H1 (cell line): ENCODE measurements around the gene ACTR1B. TPM values are rescaled to one million over a fixed set of nuclear protein-coding genes. Genes with fewer than 3 reads are reported as not detected.

Experiments
- ASH2L ChIP-seq: fragments of 200-600, 300-600 bp; sonication (generic); IDR thresholded peaks from one replicate; pipeline ENCODE4 v1.7.1; 2017; ENCODE audit warnings: low read length
- CTBP2 ChIP-seq: IDR thresholded peaks from 2 replicates; pipeline ENCODE4 v1.7.0; 2011; ENCODE audit warnings: borderline replicate concordance, mild to moderate bottlenecking, moderate library complexity, mixed read lengths, low read length; ENCODE audit not compliant: insufficient read depth, insufficient read length
- EZH2 ChIP-seq: fragments of 200-600 bp; sonication (generic); IDR thresholded peaks from 2 replicates; pipeline ENCODE4 v1.7.1; 2012; ENCODE audit warnings: low read depth, mild to moderate bottlenecking, moderate library complexity, low read length, inconsistent platforms; ENCODE audit not compliant: severe bottlenecking
- NRF1 ChIP-seq: IDR thresholded peaks from 2 replicates; pipeline ENCODE4 v1.6.1; 2011; ENCODE audit warnings: mild to moderate bottlenecking, low read depth, low read length, improper control_type of control experiment
- YY1 ChIP-seq: IDR thresholded peaks from 2 replicates; pipeline ENCODE4 v1.6.1; 2011; ENCODE audit warnings: low read depth, mild to moderate bottlenecking, low read length
- polyA plus RNA-seq, 7 experiments: library from polyadenylated mRNA; depleted of rRNA in 3 of 7; stranded (reverse) in 5 of 7; unstranded in 2 of 7; fragments of >200 nt in 5 of 7; fragments of 200-250 nt in 2 of 7; gene quantifications; 1 replicate in 5 of 7; 2 replicates in 1 of 7; 4 replicates in 1 of 7; pipeline versions ENCODE4 v1.2.1 to v1.2.3, GENCODE V29; 2011 to 2013; ENCODE audit warnings: missing spikeins in 2 of 7, mixed read lengths in 2 of 7
- total RNA-seq: library from RNA; stranded (reverse); fragmentation: NEBNext Ultra II Directional; extraction: Animal tissue kit (Norgen Biotek cat#: 25700); gene quantifications from 2 replicates; pipeline ENCODE4 v1.2.1, GENCODE V29; 2021

Gene ACTR1B
- total and polyA plus RNA-seq, 2 of the 8 experiments (the other 6 are each of a cell fraction or from before 2014, with no cell fraction given), result 40.7 to 56.0 TPM

- TF ChIP-seq NRF1, result no peak
- TF ChIP-seq ASH2L, result no peak
- no peak for TF ChIP-seq CTBP2
- TF ChIP-seq YY1, result no peak
- TF ChIP-seq EZH2, result no peak
- TF ChIP-seq, all 59 proteins: peak for 0
Measured at GRCh38 chr2:97707362-97708047, 43.7 kb upstream of the ACTR1B start (continued).
